K562 (cell line): ENCODE measurements around the gene NFATC1. TPM values are rescaled to one million over a fixed set of nuclear protein-coding genes. Genes with fewer than 3 reads are reported as not detected.

Experiments
- ATAC-seq: fragments of 200-7000 bp; cut with Tn5 transposase; 3 replicates; pipeline ENCODE4 v1.9.1; 2020; ENCODE audit warnings: moderate library complexity
- BruUV-seq: library from RNA; stranded (reverse); fragments of 400-500 nt; replicated peaks from 2 replicates; lab custom pipeline; 2021; lab: Mats Ljungman, UMichigan
- CTCF ChIA-PET: fragments of 300-600 bp; formaldehyde crosslinking; extraction: SDS; loops from one replicate; lab custom pipeline; 2021; ENCODE audit warnings: low intra/inter-chr PET ratio; lab: Yijun Ruan, JAX
- POLR2A ChIA-PET: fragments of 300-600, 350-650 bp; sonication (Branson Sonifier 250); formaldehyde crosslinking; extraction: SDS; loops from one replicate; lab custom pipeline; 2021; ENCODE audit warnings: antibody characterized with exemption, inconsistent platforms; lab: Yijun Ruan, JAX
- DNase-seq, 4 experiments: peaks; one replicate each; pipeline versions ENCODE4 v3.0.0 to v3.0.0-alpha.2; 2011 to 2018; ENCODE audit warnings: low spot score in 3 of 4, mixed read lengths in 3 of 4; ENCODE audit errors: extremely low read depth in 1 of 4
- FAIRE-seq: peaks from 2 replicates; lab custom pipeline; 2011; peaks lifted over from hg19 to GRCh38; lab: Jason Lieb, UNC
- H2AFZ ChIP-seq: 2 replicates; pipeline ENCODE4 v1.6.0; 2011; ENCODE audit warnings: low read depth, low read length, control low read depth, inconsistent platforms
- H3K27ac ChIP-seq: fragments of 200-600 bp; 3 replicates; pipeline ENCODE4 v1.8.0; 2011; ENCODE audit warnings: low read depth, mild to moderate bottlenecking, control low read depth, inconsistent platforms, low read length, moderate library complexity, mixed read lengths; ENCODE audit errors: extremely low read depth
- H3K27me3 ChIP-seq, 2 experiments: fragments of 300-600 bp in 1 of 2; 2 replicates in 1 of 2; 3 replicates in 1 of 2; pipeline versions ENCODE4 v1.6.0 to v1.8.0; 2011; ENCODE audit warnings: inconsistent platforms in 2 of 2, low read length in 2 of 2, mild to moderate bottlenecking in 1 of 2, mixed read lengths in 1 of 2, moderate library complexity in 1 of 2; ENCODE audit not compliant: control insufficient read depth in 2 of 2, insufficient read depth in 2 of 2
- H3K36me3 ChIP-seq: fragments of 300-600 bp; 3 replicates; pipeline ENCODE4 v1.8.0; 2011; ENCODE audit warnings: mild to moderate bottlenecking, low read length, inconsistent platforms; ENCODE audit not compliant: control insufficient read depth, insufficient read depth
- H3K4me1 ChIP-seq, 2 experiments: fragments of 200-600 bp in 1 of 2; replicated peaks in 1 of 2; 2 replicates in 1 of 2; 3 replicates in 1 of 2; pipeline versions ENCODE4 v1.5.1 to v1.8.0; 2011; ENCODE audit warnings: inconsistent platforms in 2 of 2, low read length in 2 of 2, mild to moderate bottlenecking in 1 of 2, mixed read lengths in 1 of 2, moderate library complexity in 1 of 2; ENCODE audit not compliant: control insufficient read depth in 2 of 2, insufficient read depth in 2 of 2
- H3K4me2 ChIP-seq: 2 replicates; pipeline ENCODE4 v1.6.1; 2011; ENCODE audit warnings: low read length, control low read depth, inconsistent platforms, mixed read lengths; ENCODE audit not compliant: insufficient read depth
- H3K4me3 ChIP-seq: fragments of 200-600 bp; sonication (generic), shearing (Covaris generic); 2 replicates; pipeline ENCODE4 v1.5.1; 2016; ENCODE audit warnings: control low read depth, inconsistent platforms
- H3K79me2 ChIP-seq: fragments of 200-600 bp; 3 replicates; pipeline ENCODE4 v1.8.0; 2011; ENCODE audit warnings: low read length, inconsistent platforms; ENCODE audit not compliant: control insufficient read depth, insufficient read depth
- H3K9ac ChIP-seq, 2 experiments: 2 replicates each; pipeline versions ENCODE4 v1.6.0 to v1.6.1; 2011; ENCODE audit warnings: low read depth in 2 of 2, low read length in 2 of 2, control low read depth in 1 of 2, inconsistent platforms in 1 of 2, mild to moderate bottlenecking in 1 of 2, mixed read lengths in 1 of 2; ENCODE audit not compliant: insufficient read depth in 1 of 2
- H3K9me1 ChIP-seq: one replicate; pipeline ENCODE4 v1.6.0; 2011; ENCODE audit warnings: inconsistent platforms, mild to moderate bottlenecking, low read length, moderate library complexity; ENCODE audit not compliant: control insufficient read depth, insufficient read depth
- H3K9me3 ChIP-seq: replicated peaks from 2 replicates; pipeline ENCODE4 v1.5.1; 2011; ENCODE audit warnings: low read depth, low read length, inconsistent platforms; ENCODE audit not compliant: control insufficient read depth, insufficient read depth
- H4K20me1 ChIP-seq: replicated peaks from 2 replicates; pipeline ENCODE4 v1.6.1; 2011; ENCODE audit warnings: low read length, inconsistent platforms, mixed read lengths; ENCODE audit not compliant: control insufficient read depth, insufficient read depth
- POLR2G ChIP-seq: fragments of 200-400 bp; formaldehyde crosslinking; IDR thresholded peaks from 2 replicates; pipeline ENCODE4 v1.6.1; 2017; ENCODE audit warnings: low read depth, mild to moderate bottlenecking, antibody characterized with exemption, low read length, moderate library complexity
- WGBS: fragments of 100-300 bp; shearing (Covaris generic); methylation state at CpG from one replicate; pipeline ENCODE4 v1.1.6; 2016; ENCODE audit warnings: low coverage, mixed read lengths; ENCODE audit not compliant: insufficient coverage; ENCODE audit errors: missing lambda C conversion rate; 5-methylcytosine and 5-hydroxymethylcytosine counted together
- in situ Hi-C: fragments of 300-500 bp; cut with MboI; formaldehyde crosslinking; loops from 4 replicates; pipeline ENCODE4 v1.15.0; 2018; ENCODE audit warnings: inconsistent platforms, mixed read lengths
- intact Hi-C: fragments of 100-400 bp; cut with micrococcal nuclease; formaldehyde crosslinking; loops from 2 replicates; pipeline ENCODE4 v1.14.2; 2022
- polyA plus RNA-seq, 8 experiments: library from polyadenylated mRNA; depleted of rRNA in 4 of 8; stranded (reverse) in 5 of 8; unstranded in 3 of 8; fragments of >200 nt; fragmentation: Nextera tagmentation in 2 of 8; fragmentation: Illumina TruSeq in 1 of 8; extraction: Ambion mirVana in 2 of 8; extraction: Trizol in 1 of 8; gene quantifications; 2 replicates each; pipeline versions ENCODE4 v1.2.1 to v1.2.3, GENCODE V29; 2011 to 2014; ENCODE audit warnings: inconsistent platforms in 1 of 8, missing spikeins in 1 of 8
- total RNA-seq, 7 experiments: library from RNA; depleted of rRNA in 6 of 7; stranded (reverse); fragments of >200 nt in 6 of 7; fragmentation: Illumina TruSeq in 2 of 7; extraction: Trizol in 2 of 7; gene quantifications; 2 replicates each; pipeline versions ENCODE4 v1.2.1 to v1.2.3, GENCODE V29; 2011 to 2021; ENCODE audit warnings: low replicate concordance in 1 of 7
- TF ChIP-seq, protein P1 (sequence below): IDR thresholded peaks from 2 replicates; pipeline ENCODE4 v1.6.1; 2014; ENCODE audit warnings: antibody characterized with exemption

The NFATC1 gene
- total and polyA plus RNA-seq, 9 of the 15 experiments (the other 6 are each of a cell fraction or from before 2014, with no cell fraction given): 1.1 to 16.4 (median 2.5) TPM

GRCh38 chr18:79488311-79489050 is 92.8 kb downstream of the NFATC1 start:
- CTCF ChIA-PET: no interaction called here
- POLR2A ChIA-PET: interaction anchor here (0.7 kb wide), 1 partner anchor 26 kb away, joined by 4 read pairs; no protein-coding TSS in a partner anchor

More at GRCh38 chr18:79488311-79489050, 92.8 kb downstream of the NFATC1 start:
- H2AFZ ChIP-seq: no peak overlapping the region
- no peaks in the 10 kb centered on the region for H3K27me3 ChIP-seq
- in situ Hi-C loops: no loop called here
- H3K9ac ChIP-seq: no peak overlapping the region
- no peaks in the 10 kb centered on the region for H4K20me1 ChIP-seq
- H3K9me3 ChIP-seq: no peaks in the 10 kb centered on the region
- no peaks in the 10 kb centered on the region for H3K79me2 ChIP-seq
- BruUV-seq: no TSS peak
- DNase-seq: no peak
- H3K27ac ChIP-seq: no peak overlapping the region
- no peak overlapping the region for H3K4me3 ChIP-seq
- H3K9me1 ChIP-seq: no peaks in the 10 kb centered on the region
- H3K4me1 ChIP-seq: no peaks in the 10 kb centered on the region; a peak in 2 of 5 replicates
- ATAC-seq: no peak
- no peak for FAIRE-seq
- intact Hi-C loops: no loop called here
- no peak overlapping the region for H3K4me2 ChIP-seq
- H3K36me3 ChIP-seq: 0 out of 3 replicates have a peak, but pooled peaks cover 3% of the 10 kb centered on the region
- TF ChIP-seq, protein P1, sequence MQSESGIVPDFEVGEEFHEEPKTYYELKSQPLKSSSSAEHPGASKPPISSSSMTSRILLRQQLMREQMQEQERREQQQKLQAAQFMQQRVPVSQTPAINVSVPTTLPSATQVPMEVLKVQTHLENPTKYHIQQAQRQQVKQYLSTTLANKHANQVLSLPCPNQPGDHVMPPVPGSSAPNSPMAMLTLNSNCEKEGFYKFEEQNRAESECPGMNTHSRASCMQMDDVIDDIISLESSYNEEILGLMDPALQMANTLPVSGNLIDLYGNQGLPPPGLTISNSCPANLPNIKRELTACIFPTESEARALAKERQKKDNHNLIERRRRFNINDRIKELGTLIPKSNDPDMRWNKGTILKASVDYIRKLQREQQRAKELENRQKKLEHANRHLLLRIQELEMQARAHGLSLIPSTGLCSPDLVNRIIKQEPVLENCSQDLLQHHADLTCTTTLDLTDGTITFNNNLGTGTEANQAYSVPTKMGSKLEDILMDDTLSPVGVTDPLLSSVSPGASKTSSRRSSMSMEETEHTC: no peak
- 0 out of 2 replicates have a peak, but pooled peaks have one; percentile 10 for TF ChIP-seq POLR2G
- WGBS: 83% methylated on average over 19 of the region's 26 CpGs
